NCI-H1092 (cell line): ENCODE results near the gene LOX.
"Not testable (repeated sequence)": the region's sequence is repeated elsewhere in the genome, so short reads cannot be mapped to it uniquely, and the experiment has no call there.

Source experiments
- DNase-seq: peaks from one replicate; lab custom pipeline; 2025; lab: John Stamatoyannopoulos, UW

The LOX gene

DNA sequence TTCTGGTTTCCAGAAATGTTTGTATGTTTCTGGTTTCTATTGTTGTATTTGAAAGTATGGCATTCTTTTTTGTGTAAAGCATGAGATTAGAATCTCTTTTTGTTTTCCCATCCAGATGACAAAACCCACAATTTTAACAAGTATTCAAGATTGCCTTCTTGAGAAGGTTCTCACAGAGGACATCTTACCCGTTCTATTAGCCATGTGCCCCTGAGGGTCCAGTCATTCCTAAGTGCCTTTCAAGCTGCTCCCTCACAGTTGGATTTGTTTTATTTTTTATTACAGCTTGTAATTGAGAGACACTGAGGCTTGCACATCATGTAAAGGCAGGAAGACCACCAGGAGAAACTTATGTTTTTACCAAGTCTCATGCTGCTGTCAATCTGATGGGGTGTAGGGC, 19.3 kb upstream of the LOX start:
- no peak for DNase-seq

DNA sequence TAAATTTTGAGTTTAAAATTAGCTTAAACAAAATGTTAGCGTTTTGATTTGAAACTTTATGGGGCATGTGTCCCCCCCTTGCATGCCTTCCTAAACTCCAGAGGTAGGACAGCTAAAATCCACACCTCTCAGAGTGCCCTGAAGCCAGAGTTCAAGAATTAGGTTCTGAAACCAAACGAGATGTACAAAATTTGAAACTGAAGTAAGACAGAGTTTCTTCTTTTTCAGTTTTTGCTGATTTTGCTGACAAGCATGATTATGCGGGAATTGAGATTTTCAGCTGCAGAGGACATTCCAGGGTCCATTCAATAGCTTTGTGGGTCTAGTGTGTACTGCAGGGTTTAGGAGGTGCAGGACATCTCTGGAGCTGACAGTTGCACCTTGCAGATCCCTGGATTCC, 17.1 kb upstream of the LOX start:
- no peak for DNase-seq

DNA sequence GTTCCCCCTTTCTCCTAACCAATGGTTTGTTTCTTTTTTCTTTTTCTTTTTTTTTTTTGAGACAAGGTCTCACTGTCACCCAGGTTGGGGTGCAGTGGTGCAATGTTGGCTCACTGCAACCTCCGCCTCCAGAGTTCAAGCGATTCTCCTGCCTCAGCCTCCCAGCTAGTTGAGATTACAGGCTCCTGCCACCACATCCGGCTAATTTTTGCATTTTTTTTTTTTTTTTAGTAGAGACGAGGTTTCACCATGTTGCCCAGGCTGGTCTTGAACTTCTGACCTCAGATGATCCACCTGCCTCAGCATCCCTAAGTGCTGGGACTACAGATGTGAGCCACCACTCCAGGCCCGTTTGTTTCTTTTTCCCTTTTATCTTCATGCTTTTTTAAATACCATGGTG, 16.2 kb upstream of the LOX start:
- DNase-seq = not testable (repeated sequence)

DNA sequence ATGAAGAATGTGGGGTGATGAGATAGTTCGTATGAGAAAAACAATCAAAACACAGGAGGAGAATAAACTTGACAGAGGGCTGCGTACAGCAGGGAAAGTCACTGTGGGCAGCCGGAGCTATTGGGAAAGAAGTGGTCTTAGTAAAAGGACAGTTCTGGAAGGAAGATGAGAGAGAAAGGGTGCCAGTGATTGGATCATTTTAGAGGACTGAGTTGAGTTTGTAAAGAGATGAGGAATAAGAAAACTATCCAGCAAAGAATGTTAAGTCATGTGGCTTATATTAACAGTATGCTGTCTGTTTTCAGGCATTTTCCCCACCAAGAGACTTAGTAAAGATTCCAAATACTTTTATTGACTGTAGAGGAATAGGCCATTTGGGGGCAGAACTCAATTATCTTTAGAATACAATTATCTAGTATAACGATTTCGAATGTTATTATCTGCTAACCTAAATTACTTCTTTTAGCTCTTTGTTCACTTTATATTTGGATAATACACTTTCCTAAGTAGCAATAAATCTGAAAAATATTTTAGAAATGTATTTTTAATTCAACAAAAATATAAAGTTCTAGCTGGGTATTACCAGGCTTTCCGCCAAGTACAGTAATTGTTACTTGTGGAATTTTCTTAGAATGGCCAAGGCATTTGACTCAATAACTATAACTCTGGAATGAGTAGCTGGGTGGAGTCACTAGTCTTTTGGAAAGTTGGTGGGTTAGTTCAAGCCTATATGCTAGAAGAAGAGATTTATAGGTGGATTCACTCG, 15.5 kb upstream of the LOX start:
- no peak for DNase-seq

DNA sequence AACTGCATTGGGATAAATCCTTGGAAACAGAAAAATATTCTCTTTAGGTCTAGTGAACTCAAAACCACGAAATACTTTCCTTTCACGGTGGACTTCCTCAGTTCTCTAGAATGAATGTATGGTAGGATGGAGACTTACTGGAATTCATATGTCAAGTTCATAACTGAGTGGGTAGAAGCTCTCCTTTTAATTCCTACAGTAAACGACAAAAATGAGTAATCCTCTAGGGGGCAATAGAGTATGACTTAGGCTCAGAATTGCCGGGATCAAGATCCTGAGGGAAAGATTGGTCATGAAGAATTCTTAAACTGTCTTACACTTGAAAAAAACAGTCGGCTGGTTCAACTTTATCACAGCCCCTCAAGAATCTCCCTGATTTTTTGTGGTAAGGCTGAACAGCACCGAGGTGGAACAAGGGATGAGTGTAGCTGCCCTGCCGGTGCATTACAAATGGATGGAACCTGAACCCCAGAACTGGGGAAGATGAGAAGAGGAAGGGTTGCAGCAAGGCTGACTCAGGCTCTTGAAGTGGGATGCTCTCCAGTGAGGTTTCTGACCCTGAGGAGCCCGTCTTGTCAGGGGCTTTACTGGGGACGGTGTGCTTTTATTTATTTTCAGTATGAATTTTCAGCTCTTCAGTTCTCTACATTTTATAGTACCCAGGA, 14.0 kb upstream of the LOX start:
- no peak for DNase-seq

DNA sequence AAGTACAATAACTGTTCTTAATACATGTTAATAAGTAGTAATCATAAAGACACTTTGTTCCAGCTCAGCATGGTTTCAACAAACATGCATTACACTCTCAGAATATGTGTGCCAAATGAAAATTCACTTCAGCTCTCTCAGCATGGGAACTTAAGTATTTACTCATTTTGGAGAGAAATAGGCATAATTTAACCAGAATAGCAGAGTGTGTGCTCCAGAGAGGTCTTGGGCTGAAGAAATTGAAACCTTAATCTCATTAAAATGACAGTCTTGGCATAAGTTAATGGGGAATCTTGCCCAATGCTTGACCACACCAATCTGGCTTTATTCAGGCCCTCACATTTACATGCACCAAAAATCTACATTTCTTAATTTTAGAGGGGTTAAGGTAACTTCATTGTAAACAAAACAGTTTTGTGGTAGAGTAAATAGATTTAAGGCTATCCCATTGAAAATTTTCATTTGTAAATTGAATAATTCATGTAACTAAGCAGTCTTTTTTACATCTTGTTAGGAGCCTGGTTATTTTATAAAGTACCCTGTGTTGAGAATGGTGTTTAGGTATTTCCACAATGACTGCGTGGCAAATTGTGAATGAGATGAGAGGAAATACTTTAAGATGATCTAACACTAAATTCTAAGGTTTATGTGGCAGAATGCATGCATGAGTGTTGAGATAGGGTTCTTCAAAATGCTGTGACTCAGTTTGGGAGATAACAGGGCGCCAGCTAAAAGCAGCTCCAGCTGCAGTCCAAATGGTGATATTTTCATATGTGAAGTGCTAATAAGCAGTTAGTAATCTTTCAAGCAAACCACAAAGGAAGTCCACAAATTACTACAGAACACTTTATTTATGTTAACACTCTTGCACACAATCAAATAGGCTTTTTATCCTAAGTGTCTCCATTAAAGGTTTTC, 11.3 kb upstream of the LOX start:
- no peak for DNase-seq

DNA sequence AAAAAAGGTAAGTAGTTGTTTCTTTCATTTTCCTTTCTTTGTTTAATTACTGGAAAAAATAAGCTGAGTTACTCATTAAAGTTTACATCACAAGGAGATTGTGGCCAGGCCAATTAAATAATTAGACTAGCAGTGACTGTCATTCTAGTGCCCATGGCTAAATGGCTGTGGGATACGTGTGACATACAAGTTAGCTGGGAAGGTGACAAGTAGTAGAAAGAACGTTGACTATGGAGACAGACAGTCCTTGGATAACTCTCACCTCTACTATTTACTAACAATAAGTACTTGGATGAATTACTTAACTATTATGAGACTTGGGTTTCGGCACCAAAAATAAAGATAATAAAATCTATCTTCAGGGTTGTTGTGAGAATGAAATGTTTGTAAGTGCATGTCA, 7.0 kb upstream of the LOX start:
- DNase-seq = no peak

DNA sequence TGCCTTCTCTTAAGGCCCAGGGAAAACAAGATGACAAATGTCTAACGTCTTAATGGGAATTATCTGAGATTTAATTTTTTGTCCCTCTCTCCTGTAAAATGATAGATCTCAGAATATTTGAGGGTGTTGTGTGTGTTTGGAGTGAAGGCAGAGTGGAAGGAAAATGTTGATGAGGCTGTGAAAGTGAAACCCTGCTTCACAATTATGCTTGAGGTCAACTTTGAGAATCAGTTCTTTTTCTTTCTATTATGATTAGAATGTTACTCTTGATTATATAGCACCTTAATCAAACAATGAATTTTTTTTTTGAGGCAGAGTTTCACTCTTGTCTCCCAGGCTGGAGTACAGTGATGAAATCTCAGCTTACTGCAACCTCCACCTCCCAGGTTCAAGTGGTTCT, 5.5 kb upstream of the LOX start:
- no peak for DNase-seq

DNA sequence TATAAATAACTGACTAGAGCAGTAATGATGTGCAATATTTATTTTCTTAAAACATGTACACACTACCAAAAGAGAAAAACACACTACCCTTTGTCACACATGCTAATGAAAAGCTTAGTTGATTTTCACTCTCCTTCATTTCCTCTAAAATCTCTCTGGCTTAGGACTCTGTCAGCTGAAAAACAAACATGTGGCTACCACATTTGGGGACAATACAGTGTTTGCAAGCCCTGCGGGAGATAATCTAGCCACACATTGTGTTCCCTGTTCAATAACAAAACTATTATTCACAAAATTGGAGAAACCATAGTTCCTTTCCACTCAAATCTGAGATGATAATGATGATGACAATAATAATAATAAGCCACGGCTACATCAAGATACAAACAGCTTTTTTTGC, 3.5 kb upstream of the LOX start:
- DNase-seq = no peak

DNA sequence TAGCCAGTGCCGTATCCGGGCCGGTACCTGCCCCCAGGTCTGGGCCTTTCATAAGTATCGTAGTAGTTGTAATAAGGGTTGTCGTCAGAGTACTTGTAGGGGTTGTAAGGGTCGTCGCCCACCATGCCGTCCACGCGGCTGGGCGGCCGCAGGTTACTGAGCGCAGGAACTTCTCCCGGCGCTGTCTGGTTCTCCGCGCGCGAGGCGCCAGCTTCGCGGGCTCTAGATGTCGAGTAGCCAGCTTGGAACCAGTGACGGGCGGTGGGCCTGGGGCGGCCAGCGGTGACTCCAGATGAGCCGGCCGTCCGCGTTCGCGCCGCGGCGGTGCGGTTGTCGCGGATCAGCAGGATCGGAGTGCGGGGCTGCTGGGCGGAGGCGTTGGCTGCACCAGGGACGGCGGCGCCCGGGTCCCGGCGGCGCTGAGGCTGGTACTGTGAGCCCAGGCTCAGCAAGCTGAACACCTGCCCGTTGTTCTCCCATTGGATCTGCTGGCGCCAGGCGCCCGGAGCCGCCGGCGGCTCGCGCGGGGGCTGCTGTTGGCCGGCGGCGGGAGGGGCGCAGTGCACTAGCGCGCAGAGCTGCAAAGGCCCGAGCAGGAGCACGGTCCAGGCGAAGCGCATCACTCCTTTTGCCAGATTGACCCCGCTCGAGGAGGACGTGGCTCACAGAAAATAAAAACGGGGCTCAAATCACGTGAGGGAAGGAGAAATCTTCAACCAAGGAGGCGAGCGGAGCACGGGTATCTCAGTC, 518 bp downstream of the LOX start:
- no peak for DNase-seq

DNA sequence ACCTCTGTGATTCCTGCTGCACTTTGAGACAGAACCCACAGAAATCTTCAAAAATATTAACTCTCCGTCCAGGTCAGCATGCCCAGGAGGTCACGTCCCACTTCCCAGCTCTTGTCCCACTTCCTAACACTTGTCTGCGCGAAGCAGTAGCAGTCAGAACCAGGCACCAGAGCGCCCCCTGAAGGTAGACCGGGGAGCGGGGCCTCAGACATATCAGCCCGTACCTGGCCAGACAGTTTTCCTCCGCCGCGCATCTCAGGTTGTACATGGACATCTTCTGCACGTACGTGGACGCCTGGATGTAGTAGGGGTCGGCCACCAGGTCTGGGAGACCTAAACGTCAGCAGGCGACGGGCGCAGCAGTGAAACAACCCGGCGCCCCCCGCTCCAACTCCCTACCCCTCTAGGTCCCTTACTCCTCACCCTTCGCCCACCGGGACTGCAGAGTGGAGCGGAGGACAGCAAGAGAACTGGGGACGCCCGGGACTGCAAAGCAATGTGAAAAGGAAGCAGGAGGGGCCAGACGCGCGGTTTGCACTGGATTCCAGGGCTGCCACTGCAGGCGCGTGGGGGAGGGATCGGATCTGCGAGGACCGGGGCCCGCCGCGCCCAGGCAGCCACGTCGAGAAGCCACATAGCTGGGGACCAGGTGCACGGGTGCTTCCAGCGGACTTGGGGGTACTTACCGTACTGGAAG, 1.2 kb downstream of the LOX start:
- peak; percentile 21 for DNase-seq

DNA sequence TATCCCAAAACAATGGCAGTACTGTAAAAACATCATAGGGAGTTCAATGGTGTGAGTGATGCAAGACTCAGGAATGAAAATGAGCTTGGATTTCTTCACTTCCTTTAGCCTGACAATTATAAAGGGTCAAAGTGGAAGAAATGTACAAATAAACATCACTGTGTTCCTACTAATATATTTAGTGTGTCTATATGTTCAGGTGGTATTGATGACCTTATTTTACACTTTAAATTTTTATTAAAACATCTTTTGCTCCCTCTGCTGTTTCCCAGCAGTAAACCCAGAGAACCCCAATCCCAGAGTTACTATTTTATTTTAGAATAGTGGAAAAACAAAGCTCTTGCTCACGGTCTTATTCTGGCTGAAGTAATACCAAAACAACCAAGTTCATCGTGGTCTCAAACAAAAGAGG, 2.0 kb downstream of the LOX start:
- no peak for DNase-seq

DNA sequence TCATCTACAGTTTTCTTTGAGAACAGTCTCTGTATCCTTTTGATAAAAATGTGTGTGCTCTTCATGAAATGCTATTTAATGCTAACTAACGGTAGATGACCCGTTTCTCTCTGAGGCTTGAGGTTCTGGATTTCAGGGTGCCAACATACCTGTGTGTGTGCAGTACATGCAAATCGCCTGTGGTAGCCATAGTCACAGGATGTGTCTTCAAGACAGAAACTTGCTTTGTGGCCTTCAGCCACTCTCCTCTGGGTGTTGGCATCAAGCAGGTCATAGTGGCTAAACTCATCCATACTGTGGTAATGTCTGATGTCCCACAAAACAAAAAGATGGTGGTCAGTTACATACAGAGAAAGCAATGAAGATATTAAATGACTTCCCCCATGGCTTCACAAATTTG, 4.2 kb downstream of the LOX start:
- DNase-seq = no peak

DNA sequence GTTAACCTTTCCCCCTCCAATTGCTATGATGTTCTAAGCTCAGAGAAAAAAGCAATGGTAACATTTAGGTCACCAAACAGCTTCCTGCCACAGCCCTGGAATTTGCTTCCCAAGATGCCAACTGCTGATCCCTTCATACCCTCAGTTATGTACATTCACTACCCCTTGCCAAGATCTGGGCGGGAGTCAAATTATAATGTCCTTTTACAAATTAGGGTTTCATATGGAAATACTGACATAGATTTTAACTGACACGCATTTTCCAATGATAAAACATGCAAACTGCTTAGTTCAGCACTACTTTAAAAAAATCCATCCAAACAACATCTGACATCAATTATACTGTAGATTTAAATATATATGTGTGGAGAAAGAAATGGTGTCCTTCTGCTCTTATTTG, 5.0 kb downstream of the LOX start:
- no peak for DNase-seq

DNA sequence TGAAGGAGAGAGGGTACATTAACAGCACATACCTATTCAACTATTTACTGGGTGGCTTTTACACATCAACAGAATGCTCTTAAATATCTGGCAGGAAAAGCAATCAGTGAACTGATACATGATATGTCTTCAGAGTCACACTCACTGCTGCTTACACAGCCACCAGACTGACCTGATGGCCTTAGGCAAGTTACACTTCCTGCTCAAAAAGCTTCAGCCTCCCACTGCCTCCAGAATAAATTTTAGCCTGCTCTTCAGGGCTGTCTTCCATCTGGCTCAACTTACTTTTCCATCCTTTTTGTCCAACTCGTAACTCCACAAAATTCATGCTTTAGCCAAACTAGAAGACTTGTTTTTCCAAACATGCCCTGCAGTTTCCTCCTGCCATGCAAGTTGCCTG, 10.7 kb downstream of the LOX start:
- DNase-seq = no peak

DNA sequence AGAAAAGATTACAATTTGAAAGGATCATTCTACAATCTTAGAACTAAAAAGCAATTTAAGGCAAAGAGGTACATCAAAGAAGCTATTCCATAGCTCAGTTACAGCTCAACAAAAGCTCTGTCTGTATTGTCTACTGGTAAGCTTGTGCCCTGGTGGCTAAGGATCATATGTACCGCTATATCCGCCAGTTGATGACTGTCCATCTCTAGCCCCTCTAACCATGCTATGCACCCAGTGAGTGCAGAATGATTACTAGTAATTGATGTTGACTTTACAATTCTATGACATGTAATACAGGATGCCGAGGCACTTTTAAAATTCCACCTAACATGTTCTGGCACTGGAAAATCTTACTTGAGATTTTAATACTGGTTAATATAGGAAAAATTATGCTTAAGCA, 13.1 kb downstream of the LOX start:
- no peak for DNase-seq

DNA sequence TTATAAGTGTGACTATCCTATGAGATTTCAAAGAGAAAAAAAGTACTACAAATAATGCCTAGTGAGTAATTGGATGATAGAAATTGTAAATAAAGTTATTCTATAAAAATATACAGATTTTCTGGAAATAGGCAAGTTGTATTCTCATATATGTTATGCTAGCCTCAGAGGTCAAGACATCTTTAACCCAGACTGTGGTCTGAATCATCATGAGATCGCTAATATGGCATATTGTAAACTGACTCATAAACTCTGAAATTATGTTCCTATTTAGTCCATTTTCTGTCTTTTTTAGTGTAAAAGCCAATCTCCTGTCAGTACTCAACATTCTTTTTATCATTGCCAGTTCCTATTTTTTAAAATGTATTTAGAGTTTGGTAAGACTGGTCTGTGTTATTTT, 14.2 kb downstream of the LOX start:
- no peak for DNase-seq

DNA sequence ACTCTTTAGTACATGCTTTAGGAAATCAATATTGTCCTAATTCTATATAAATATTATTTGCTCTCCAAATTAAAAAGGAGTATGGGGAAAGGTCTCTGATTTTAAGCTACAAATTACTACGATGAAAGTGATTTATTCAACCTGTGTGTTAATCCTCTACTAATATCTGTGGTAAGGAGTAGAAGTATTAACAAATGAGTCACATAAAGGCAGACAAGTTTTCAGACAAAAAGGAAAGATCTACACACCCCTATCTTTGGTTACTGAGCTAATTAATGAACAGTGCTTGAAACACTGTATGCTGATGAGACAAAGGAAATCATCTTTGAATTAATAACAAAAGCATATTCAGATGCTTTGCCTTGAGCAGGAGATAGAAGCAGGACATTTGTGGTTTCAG, 15.9 kb downstream of the LOX start:
- no peak for DNase-seq

DNA sequence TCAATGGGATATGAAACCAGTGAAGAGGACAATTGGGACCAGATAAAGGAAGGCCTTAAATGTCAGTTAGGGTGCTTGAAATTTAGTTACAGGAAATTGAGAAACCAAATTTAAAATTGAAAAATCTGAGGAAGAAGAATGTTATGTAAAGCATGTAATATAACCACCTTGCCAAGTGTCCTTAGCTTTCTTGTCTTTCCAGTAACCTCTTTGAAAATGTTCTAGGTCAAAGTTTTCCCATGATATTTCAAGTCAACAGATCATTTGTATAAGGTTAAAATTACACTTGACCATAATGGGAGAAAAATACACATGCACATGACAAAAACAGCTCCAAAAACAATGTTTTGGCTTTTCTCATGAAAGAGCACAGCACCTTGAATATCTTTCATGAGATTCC, 21.1 kb downstream of the LOX start:
- DNase-seq = no peak

DNA sequence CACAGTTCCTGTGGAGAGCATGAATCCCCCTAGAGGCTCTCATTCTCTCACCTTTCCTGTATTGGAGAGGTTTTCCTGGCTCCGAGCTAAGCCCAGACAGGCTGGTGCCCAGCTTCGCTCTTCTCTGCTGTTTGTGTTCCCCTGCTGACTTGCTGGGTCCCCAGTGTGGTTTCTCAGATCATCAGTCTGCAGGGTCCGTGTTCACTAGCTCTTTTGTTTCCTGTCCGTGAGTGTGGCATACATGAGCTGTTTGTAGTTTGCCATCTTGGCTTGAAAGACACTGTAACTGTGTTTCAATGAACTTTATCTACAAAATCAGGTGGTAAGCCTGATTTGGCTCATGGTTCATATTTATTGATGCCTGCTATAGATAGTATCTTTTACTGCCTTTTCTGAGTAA, 23.8 kb downstream of the LOX start:
- DNase-seq = no peak
